Mesenchymal stem cell (in vitro differentiated cells and primary cell): ENCODE data around the gene DPF3.
A peak's percentile ranks its signal among the peaks of the same experiment; 100 is the strongest.

Source experiments
- DNase-seq: peaks from one replicate; pipeline ENCODE4 v3.0.0-alpha.2; 2013
- H2AFZ ChIP-seq: one replicate; pipeline ENCODE4 v1.6.1; 2013; ENCODE audit warnings: low read depth, mild to moderate bottlenecking, control low read depth, inconsistent platforms, low read length, moderate library complexity
- H2AK5ac ChIP-seq: 2 replicates; pipeline ENCODE4 v1.6.1; 2013; ENCODE audit warnings: low read length, moderate library complexity, mild to moderate bottlenecking, inconsistent platforms; ENCODE audit not compliant: severe bottlenecking
- H2BK120ac ChIP-seq: one replicate; pipeline ENCODE4 v1.6.1; 2013; ENCODE audit warnings: low read depth, mild to moderate bottlenecking, inconsistent platforms, low read length, moderate library complexity
- H2BK12ac ChIP-seq, 2 experiments: one replicate each; pipeline ENCODE4 v1.6.1; 2013; ENCODE audit warnings: inconsistent platforms in 2 of 2, low read length in 2 of 2, mild to moderate bottlenecking in 2 of 2, moderate library complexity in 2 of 2, control low read depth in 1 of 2
- H2BK15ac ChIP-seq: one replicate; pipeline ENCODE4 v1.6.1; 2013; ENCODE audit warnings: mild to moderate bottlenecking, low read depth, inconsistent platforms; ENCODE audit not compliant: poor library complexity, severe bottlenecking
- H2BK5ac ChIP-seq: 2 replicates; pipeline ENCODE4 v1.6.1; 2013; ENCODE audit warnings: low read depth, mild to moderate bottlenecking, low read length, control low read depth, inconsistent platforms; ENCODE audit not compliant: poor library complexity, severe bottlenecking
- H3K14ac ChIP-seq, 2 experiments: one replicate each; pipeline ENCODE4 v1.6.1; 2013; ENCODE audit warnings: inconsistent platforms in 2 of 2, low read length in 2 of 2, control low read depth in 1 of 2, mild to moderate bottlenecking in 1 of 2, moderate library complexity in 1 of 2
- H3K18ac ChIP-seq, 2 experiments: one replicate each; pipeline ENCODE4 v1.6.1; 2013; ENCODE audit warnings: inconsistent platforms in 2 of 2, low read length in 2 of 2, control low read depth in 1 of 2, low read depth in 1 of 2, mild to moderate bottlenecking in 1 of 2
- H3K23ac ChIP-seq, 2 experiments: one replicate each; pipeline ENCODE4 v1.6.1; 2013; ENCODE audit warnings: inconsistent platforms in 2 of 2, low read length in 2 of 2, mild to moderate bottlenecking in 2 of 2, moderate library complexity in 2 of 2, control low read depth in 1 of 2
- H3K27ac ChIP-seq: 2 replicates; pipeline ENCODE4 v1.5.1; 2013; ENCODE audit warnings: mild to moderate bottlenecking, moderate library complexity, low read length, control low read depth, inconsistent platforms; ENCODE audit not compliant: poor library complexity, severe bottlenecking
- H3K27me3 ChIP-seq, 2 experiments: 2 replicates each; pipeline versions ENCODE4 v1.6.1 to v1.7.0; 2013; ENCODE audit warnings: low read length in 2 of 2, mild to moderate bottlenecking in 2 of 2, moderate library complexity in 2 of 2, control low read depth in 1 of 2, inconsistent platforms in 1 of 2; ENCODE audit not compliant: control insufficient read depth in 1 of 2, insufficient read depth in 1 of 2
- H3K36me3 ChIP-seq, 2 experiments: 2 replicates each; pipeline versions ENCODE4 v1.6.1 to v1.7.0; 2013; ENCODE audit warnings: low read length in 2 of 2, control low read depth in 1 of 2, inconsistent platforms in 1 of 2, low read depth in 1 of 2, mild to moderate bottlenecking in 1 of 2; ENCODE audit not compliant: insufficient read depth in 2 of 2, control insufficient read depth in 1 of 2
- H3K4ac ChIP-seq, 2 experiments: one replicate each; pipeline ENCODE4 v1.6.1; 2013; ENCODE audit warnings: inconsistent platforms in 2 of 2, low read length in 2 of 2, mild to moderate bottlenecking in 2 of 2, moderate library complexity in 2 of 2, control low read depth in 1 of 2, low read depth in 1 of 2
- H3K4me1 ChIP-seq: 2 replicates; pipeline ENCODE4 v1.6.1; 2013; ENCODE audit warnings: low read depth, low read length, control low read depth; ENCODE audit not compliant: control insufficient read depth, insufficient read depth
- H3K4me2 ChIP-seq: 2 replicates; pipeline ENCODE4 v1.6.1; 2013; ENCODE audit warnings: low read length, mild to moderate bottlenecking, inconsistent platforms; ENCODE audit not compliant: poor library complexity, severe bottlenecking
- H3K4me3 ChIP-seq, 2 experiments: 2 replicates each; pipeline versions ENCODE4 v1.5.1 to v1.7.0; 2013; ENCODE audit warnings: low read length in 2 of 2, mild to moderate bottlenecking in 2 of 2, control low read depth in 1 of 2, low read depth in 1 of 2; ENCODE audit not compliant: insufficient read depth in 1 of 2
- H3K79me1 ChIP-seq: replicated peaks from 2 replicates; pipeline ENCODE4 v1.6.1; 2013; ENCODE audit warnings: mild to moderate bottlenecking, control low read depth, low read length, inconsistent platforms; ENCODE audit not compliant: poor library complexity, severe bottlenecking
- H3K9ac ChIP-seq: 2 replicates; pipeline ENCODE4 v1.7.0; 2013; ENCODE audit warnings: mild to moderate bottlenecking, low read length, moderate library complexity
- H3K9me3 ChIP-seq: 2 replicates; pipeline ENCODE4 v1.7.0; 2013; ENCODE audit warnings: mild to moderate bottlenecking, low read length; ENCODE audit not compliant: control insufficient read depth
- H4K8ac ChIP-seq: one replicate; pipeline ENCODE4 v1.6.1; 2013; ENCODE audit warnings: inconsistent platforms, mild to moderate bottlenecking, low read length, moderate library complexity
- H4K91ac ChIP-seq: one replicate; pipeline ENCODE4 v1.6.1; 2013; ENCODE audit warnings: mild to moderate bottlenecking, low read length, inconsistent platforms
- WGBS: methylation state at CpG from one replicate; pipeline ENCODE4 v1.1.7; 2013; ENCODE audit warnings: mixed read lengths; 5-methylcytosine and 5-hydroxymethylcytosine counted together

DPF3 gene

GRCh38 chr14:72736786-72737559 lies 156.9 kb downstream of the DPF3 start:
- no peak overlapping the region for H3K23ac ChIP-seq
- H2BK15ac ChIP-seq: no peak overlapping the region
- no peak overlapping the region for H3K18ac ChIP-seq
- H3K4me3 ChIP-seq: peak overlapping the region in 1 of 2 experiments; percentile 61
- H3K4me2 ChIP-seq: no peak overlapping the region
- H3K9me3 ChIP-seq: no peaks in the 10 kb centered on the region
- H2BK120ac ChIP-seq: no peak overlapping the region
- no peak for DNase-seq
- H3K79me1 ChIP-seq: peaks cover 36% of the 10 kb centered on the region
- no peak overlapping the region for H2BK5ac ChIP-seq
- H4K91ac ChIP-seq: no peak overlapping the region
- peaks cover 0 to 19% of the 10 kb centered on the region in 2 experiments for H3K36me3 ChIP-seq
- H3K27ac ChIP-seq: peak overlapping the region; percentile 49
- no peak overlapping the region for H3K4ac ChIP-seq
- peaks cover 0 to 12% of the 10 kb centered on the region in 2 experiments for H3K27me3 ChIP-seq
- WGBS: 95% methylated on average over 13 of the region's 14 CpGs
- H3K14ac ChIP-seq: no peak overlapping the region
- H2BK12ac ChIP-seq: no peak overlapping the region
- H2AFZ ChIP-seq: no peak overlapping the region
- H2AK5ac ChIP-seq: peak overlapping the region; percentile 42
- H3K4me1 ChIP-seq: peaks cover 12% of the 10 kb centered on the region
- H3K9ac ChIP-seq: peak overlapping the region; percentile 17
- no peak overlapping the region for H4K8ac ChIP-seq

- Histone ChIP-seq H2AK5ac (no peak overlapping the region), H4K8ac (no peak overlapping the region), H3K79me1 (peaks cover 39% of the 10 kb centered on the region), H2BK120ac (no peak overlapping the region), H3K27ac (peak overlapping the region; percentile 49), H2BK15ac (no peak overlapping the region), H2AFZ (no peak overlapping the region), H3K27me3 (peaks cover 0 to 12% of the 10 kb centered on the region in 2 experiments), H3K9ac (no peak overlapping the region), H3K23ac (no peak overlapping the region), H2BK5ac (no peak overlapping the region), H4K91ac (no peak overlapping the region), H3K14ac (no peak overlapping the region), H3K9me3 (no peaks in the 10 kb centered on the region), H3K36me3 (peaks cover 0 to 18% of the 10 kb centered on the region in 2 experiments), H3K18ac (no peak overlapping the region), H3K4ac (no peak overlapping the region), H3K4me1 (peaks cover 12% of the 10 kb centered on the region), H2BK12ac (no peak overlapping the region), H3K4me2 (no peak overlapping the region), H3K4me3 (peak overlapping the region in 1 of 2 experiments; percentile 61)
- DNase-seq: peak; percentile 27
- 53% methylated on average over 3 of the region's 3 CpGs for WGBS
These were observed 157.6 kb downstream of the DPF3 start for GRCh38 chr14:72736308-72736707.

- peaks cover 0 to 12% of the 10 kb centered on the region in 2 experiments for H3K27me3 ChIP-seq
These were observed 161.7 kb downstream of the DPF3 start for GRCh38 chr14:72732022-72732780.

More at GRCh38 chr14:72732022-72732780, 161.7 kb downstream of the DPF3 start:
- Histone ChIP-seq H2AFZ (no peak overlapping the region), H3K36me3 (peaks cover 10 to 29% of the 10 kb centered on the region in 2 experiments), H3K27ac (no peak overlapping the region), H3K14ac (no peak overlapping the region), H3K4me3 (no peak overlapping the region), H3K4me2 (no peak overlapping the region), H4K8ac (no peak overlapping the region), H2AK5ac (no peak overlapping the region), H2BK15ac (no peak overlapping the region), H3K79me1 (peaks cover 41% of the 10 kb centered on the region), H3K4me1 (peaks cover 4% of the 10 kb centered on the region), H3K23ac (no peak overlapping the region), H4K91ac (no peak overlapping the region), H2BK5ac (no peak overlapping the region), H3K9me3 (no peaks in the 10 kb centered on the region), H3K4ac (no peak overlapping the region), H3K18ac (no peak overlapping the region), H3K9ac (no peak overlapping the region), H2BK12ac (peak overlapping the region in 1 of 2 experiments; percentile 6), H2BK120ac (no peak overlapping the region)
- DNase-seq: no peak
- WGBS: 94% methylated on average over 16 of the region's 16 CpGs
